GM19035 (cell line): ENCODE results near the gene SURF6.
"Not testable (repeated sequence)": the region's sequence is repeated elsewhere in the genome, so short reads cannot be mapped to it uniquely, and the experiment has no call there.

Experiments
- ATAC-seq: cut with Tn5 transposase; IDR thresholded peaks from one replicate; pipeline ENCODE4 v1.9.1; 2021; ENCODE audit not compliant: unreplicated experiment

The SURF6 gene

GRCh38 chr9:133301253-133302230 is 34.4 kb downstream of the SURF6 start:
- no peak for ATAC-seq

GRCh38 chr9:133299996-133300395 is 36.0 kb downstream of the SURF6 start:
- ATAC-seq = not testable (repeated sequence)

- no peak for ATAC-seq
Observed at GRCh38 chr9:133294257-133294656, 41.7 kb downstream of the SURF6 start.

- ATAC-seq = no peak
Observed at GRCh38 chr9:133290751-133291302, 45.2 kb downstream of the SURF6 start.

GRCh38 chr9:133286523-133286922 is 49.5 kb downstream of the SURF6 start:
- no peak for ATAC-seq

GRCh38 chr9:133285252-133285775 is 50.7 kb downstream of the SURF6 start:
- no peak for ATAC-seq

- ATAC-seq = no peak
Observed at GRCh38 chr9:133284362-133284761, 51.6 kb downstream of the SURF6 start.

GRCh38 chr9:133283255-133284032 is 52.5 kb downstream of the SURF6 start:
- ATAC-seq = not testable (repeated sequence)

GRCh38 chr9:133282464-133283238 is 53.3 kb downstream of the SURF6 start:
- no peak for ATAC-seq

GRCh38 chr9:133280392-133280791 is 55.6 kb downstream of the SURF6 start:
- ATAC-seq = no peak
